Right ventricle myocardium superior (tissue), 1 donor: ENCODE results near the gene NACAD. TPM values are rescaled to one million over a fixed set of nuclear protein-coding genes. Genes with fewer than 3 reads are reported as not detected.

Source experiments
- ATAC-seq: fragments of 200-7000 bp; cut with Tn5 transposase; one replicate; pipeline ENCODE4 v1.9.1; 2020; ENCODE audit warnings: mild to moderate bottlenecking; ENCODE audit not compliant: poor library complexity
- DNase-seq: peaks from one replicate; pipeline ENCODE4 v3.0.0-alpha.2; 2020
- intact Hi-C: fragments of 100-400 bp; cut with DNase I; formaldehyde crosslinking; loops from one replicate; pipeline ENCODE4 v1.11.2; 2022
- long read RNA-seq: library from polyadenylated mRNA; unstranded; transcript quantifications from one replicate; pipeline ENCODE4 v2.0.0, GENCODE V29; 2021
- total RNA-seq: library from RNA; stranded (reverse); fragmentation: NEBNext Ultra II Directional; extraction: Animal tissue kit (Norgen Biotek cat#: 25700); gene quantifications from one replicate; pipeline ENCODE4 v1.2.1, GENCODE V29; 2021
- donor health status: DM: no; HTN: yes; CAD: no; lungs with severe emphysema.

The NACAD gene
- total RNA-seq: 4.7 TPM
- long read RNA-seq, partial matches to known transcripts: 5 of 6 reads
- long read RNA-seq, other reads (novel, unspliced or antisense): 1 of 6 reads

- intact Hi-C loops: no loop called here
- ATAC-seq (peak; percentile 92), DNase-seq (peak; percentile 69)
Observed at GRCh38 chr7:45088821-45089340, at the start of gene NACAD. Gene NACAD, minus strand, starts transcription at chr7:45088969. Its CDS starts 75 bp downstream, at chr7:45088894.

GRCh38 chr7:45136106-45137060 lies 47.6 kb upstream of the NACAD start:
- no peak for DNase-seq
- peak; percentile 87 for ATAC-seq
- intact Hi-C loops: loop anchor here (5.0 to 10.0 kb wide), 2 partner anchors 164 to 272 kb away; no protein-coding TSS in a partner anchor

GRCh38 chr7:45133877-45134276 lies 45.1 kb upstream of the NACAD start:
- DNase-seq (no peak), ATAC-seq (no peak)
- intact Hi-C loops: loop anchor here (10.0 kb wide), 1 partner anchor 269 kb away; no protein-coding TSS in a partner anchor

- intact Hi-C loops: loop anchor here (10.0 kb wide), 1 partner anchor 269 kb away; no protein-coding TSS in a partner anchor
Observed at GRCh38 chr7:45133352-45133751, 44.6 kb upstream of the NACAD start.

GRCh38 chr7:45132708-45133320 lies 44.0 kb upstream of the NACAD start:
- DNase-seq (no peak), ATAC-seq (no peak)
- intact Hi-C loops: loop anchor here (10.0 kb wide), 1 partner anchor 268 kb away; no protein-coding TSS in a partner anchor

More at GRCh38 chr7:45133352-45133751, 44.6 kb upstream of the NACAD start:
- DNase-seq (no peak), ATAC-seq (no peak)

GRCh38 chr7:45131891-45132290 lies 43.1 kb upstream of the NACAD start:
- DNase-seq: no peak
- ATAC-seq: no peak
- intact Hi-C loops: loop anchor here (10.0 kb wide), 1 partner anchor 267 kb away; no protein-coding TSS in a partner anchor

GRCh38 chr7:45130910-45131309 lies 42.1 kb upstream of the NACAD start:
- DNase-seq (no peak), ATAC-seq (no peak)
- intact Hi-C loops: loop anchor here (10.0 kb wide), 1 partner anchor 266 kb away; no protein-coding TSS in a partner anchor

- ATAC-seq (no peak), DNase-seq (no peak)
- intact Hi-C loops: loop anchor here (10.0 kb wide), 1 partner anchor 265 kb away; no protein-coding TSS in a partner anchor
Observed at GRCh38 chr7:45129906-45130305, 41.1 kb upstream of the NACAD start.

- ATAC-seq: no peak
- intact Hi-C loops: no loop called here
- no peak for DNase-seq
Observed at GRCh38 chr7:45129181-45129800, 40.5 kb upstream of the NACAD start.

- ATAC-seq (no peak), DNase-seq (no peak)
- intact Hi-C loops: no loop called here
Observed at GRCh38 chr7:45126920-45127319, 38.2 kb upstream of the NACAD start.

GRCh38 chr7:45126201-45126600 lies 37.4 kb upstream of the NACAD start:
- no peak for ATAC-seq
- intact Hi-C loops: no loop called here
- no peak for DNase-seq

- DNase-seq: no peak
- intact Hi-C loops: no loop called here
- no peak for ATAC-seq
Observed at GRCh38 chr7:45125193-45125904, 36.6 kb upstream of the NACAD start.

- DNase-seq: no peak
- no peak for ATAC-seq
- intact Hi-C loops: loop anchor here (5.0 kb wide), 1 partner anchor 157 kb away; no protein-coding TSS in a partner anchor
Observed at GRCh38 chr7:45123913-45124710, 35.3 kb upstream of the NACAD start.

- intact Hi-C loops: loop anchor here (5.0 kb wide), 1 partner anchor 156 kb away; no protein-coding TSS in a partner anchor
- DNase-seq: no peak
- ATAC-seq: no peak
Observed at GRCh38 chr7:45122975-45123860, 34.4 kb upstream of the NACAD start.

- no peak for DNase-seq
- intact Hi-C loops: no loop called here
- ATAC-seq: no peak
Observed at GRCh38 chr7:45119550-45119949, 30.8 kb upstream of the NACAD start.

GRCh38 chr7:45118889-45119331 lies 30.1 kb upstream of the NACAD start:
- DNase-seq: no peak
- intact Hi-C loops: no loop called here
- no peak for ATAC-seq
